Choroid plexus epithelial cell (primary cell): Measurements from ENCODE around the gene NTM.
A peak's percentile ranks its signal among the peaks of the same experiment; 100 is the strongest.
"Not testable (repeated sequence)": the region's sequence is repeated elsewhere in the genome, so short reads cannot be mapped to it uniquely, and the experiment has no call there.

Experiments
- DNase-seq: peaks from one replicate; pipeline ENCODE4 v3.0.0-alpha.2; 2010; ENCODE audit warnings: low read depth
- H3K4me3 ChIP-seq: 2 replicates; pipeline ENCODE4 v1.5.1; 2011; ENCODE audit warnings: low read depth, mild to moderate bottlenecking, control low read depth, low read length, moderate library complexity
- CTCF ChIP-seq: conservative IDR thresholded peaks from 2 replicates; pipeline ENCODE4 v1.5.1; 2011; ENCODE audit warnings: low read depth, mild to moderate bottlenecking, control low read depth, inconsistent platforms, low read length, moderate library complexity

The NTM gene

DNA sequence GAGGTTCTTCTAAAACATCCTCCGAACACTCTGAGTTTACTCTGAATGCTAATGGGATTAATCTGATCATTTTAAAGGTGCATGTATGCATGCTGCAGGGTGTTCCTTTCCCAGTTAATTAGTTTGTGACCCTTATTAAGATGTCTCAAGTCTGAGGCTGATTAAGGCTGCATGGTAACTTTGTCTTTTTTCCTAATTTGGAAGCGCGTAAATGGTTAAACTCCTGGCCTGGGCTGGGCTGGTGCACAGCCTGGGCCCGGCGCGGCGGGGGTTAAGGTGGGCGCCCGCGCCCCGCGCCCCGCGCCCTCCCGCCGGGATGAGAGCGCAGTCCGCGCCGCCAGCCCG lies 539.7 kb downstream of the NTM start:
- no peak for TF ChIP-seq CTCF
- no peak for DNase-seq
- H3K4me3 ChIP-seq: peak overlapping the region; percentile 75

DNA sequence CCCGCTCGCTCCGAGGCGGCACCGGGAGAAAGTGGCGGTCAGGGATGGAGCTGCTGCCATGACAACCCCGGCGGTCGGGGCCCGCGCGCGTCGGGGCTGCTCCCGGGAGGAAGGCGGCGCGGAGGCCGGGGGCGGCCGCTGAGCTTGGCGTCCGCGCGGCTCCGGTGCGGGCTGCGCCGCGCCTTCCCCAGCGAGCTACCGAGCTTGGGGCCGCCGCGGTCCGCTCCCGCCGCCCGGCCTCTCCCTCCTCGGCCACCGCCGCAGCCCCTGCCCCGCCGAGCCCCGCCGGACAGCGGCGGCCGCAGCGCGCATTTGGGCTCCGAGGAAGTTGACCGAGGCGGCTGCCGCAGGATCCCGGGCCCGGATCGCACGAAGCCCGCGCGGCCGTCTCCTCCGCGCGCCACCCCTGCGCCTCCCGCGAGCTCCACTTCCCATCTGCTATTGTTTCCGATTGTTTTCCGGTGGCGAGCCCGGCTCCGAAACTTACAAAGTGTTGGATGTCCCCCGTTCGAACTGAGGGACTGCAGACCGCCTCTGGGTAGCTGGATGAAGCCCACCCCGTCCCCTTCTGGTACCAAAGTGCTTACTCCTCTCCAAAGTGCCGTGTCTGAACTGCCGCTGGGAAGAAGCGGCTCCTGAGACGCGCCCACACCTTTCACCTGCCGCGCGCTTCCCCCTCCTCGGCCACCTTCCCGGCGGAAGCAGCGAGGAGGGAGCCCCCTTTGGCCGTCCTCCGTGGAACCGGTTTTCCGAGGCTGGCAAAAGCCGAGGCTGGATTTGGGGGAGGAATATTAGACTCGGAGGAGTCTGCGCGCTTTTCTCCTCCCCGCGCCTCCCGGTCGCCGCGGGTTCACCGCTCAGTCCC lies 540.3 kb downstream of the NTM start:
- DNase-seq: peak; percentile 59
- peak overlapping the region; percentile 75 for H3K4me3 ChIP-seq

GRCh38 chr11:131911388-131912032 lies 541.1 kb downstream of the NTM start:
- not testable (repeated sequence) for DNase-seq
- H3K4me3 ChIP-seq: peak overlapping the region; percentile 75
- peak; percentile 57 for TF ChIP-seq CTCF

More for the DNA sequence above, 540.3 kb downstream of the NTM start:
- TF ChIP-seq CTCF: no peak

DNA sequence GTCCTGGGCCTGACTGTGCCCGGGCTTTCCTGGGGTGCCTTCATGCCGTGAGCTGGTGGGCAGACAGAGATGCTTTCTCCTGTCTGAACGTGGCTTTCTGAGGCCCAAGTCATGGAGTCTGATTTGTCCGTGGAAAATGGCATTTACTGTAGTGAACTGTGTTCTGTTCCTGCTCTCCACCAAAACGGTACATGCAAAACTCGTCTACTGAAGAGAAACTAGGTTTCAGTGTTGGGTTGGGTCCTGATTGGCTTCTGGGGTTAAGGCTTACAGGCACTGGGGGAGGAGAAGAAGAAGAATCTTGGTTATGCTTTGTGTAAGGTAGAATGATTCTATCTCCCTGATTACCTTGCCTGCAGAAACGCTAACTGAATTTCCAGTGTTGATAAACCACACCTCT lies 541.7 kb downstream of the NTM start:
- DNase-seq: no peak
- no peak for TF ChIP-seq CTCF
- H3K4me3 ChIP-seq: peak overlapping the region; percentile 75

GRCh38 chr11:131913267-131913666 lies 542.9 kb downstream of the NTM start:
- TF ChIP-seq CTCF: peak; percentile 25
- H3K4me3 ChIP-seq: no peak overlapping the region
- DNase-seq: peak; percentile 41

GRCh38 chr11:131914361-131914774 lies 544.0 kb downstream of the NTM start:
- peak; percentile 63 for TF ChIP-seq CTCF
- no peak overlapping the region for H3K4me3 ChIP-seq
- peak; percentile 66 for DNase-seq
